Measurements from ENCODE around the gene ZC3H7A.

ZC3H7A gene

GRCh38 chr16:11743308-11744074, 53.6 kb downstream of the ZC3H7A start:
- H3K4me3 ChIP-seq (replicated peaks; ENCODE audit: low read depth, low read length), result peak overlapping the region; percentile 94
- DNase-seq (ENCODE audit: extremely low read depth, low read depth), result no peak
- no peak for TF ChIP-seq CTCF (IDR thresholded peaks at IDR 0.05; ENCODE audit: low read depth, low read length, missing control alignments)

DNA sequence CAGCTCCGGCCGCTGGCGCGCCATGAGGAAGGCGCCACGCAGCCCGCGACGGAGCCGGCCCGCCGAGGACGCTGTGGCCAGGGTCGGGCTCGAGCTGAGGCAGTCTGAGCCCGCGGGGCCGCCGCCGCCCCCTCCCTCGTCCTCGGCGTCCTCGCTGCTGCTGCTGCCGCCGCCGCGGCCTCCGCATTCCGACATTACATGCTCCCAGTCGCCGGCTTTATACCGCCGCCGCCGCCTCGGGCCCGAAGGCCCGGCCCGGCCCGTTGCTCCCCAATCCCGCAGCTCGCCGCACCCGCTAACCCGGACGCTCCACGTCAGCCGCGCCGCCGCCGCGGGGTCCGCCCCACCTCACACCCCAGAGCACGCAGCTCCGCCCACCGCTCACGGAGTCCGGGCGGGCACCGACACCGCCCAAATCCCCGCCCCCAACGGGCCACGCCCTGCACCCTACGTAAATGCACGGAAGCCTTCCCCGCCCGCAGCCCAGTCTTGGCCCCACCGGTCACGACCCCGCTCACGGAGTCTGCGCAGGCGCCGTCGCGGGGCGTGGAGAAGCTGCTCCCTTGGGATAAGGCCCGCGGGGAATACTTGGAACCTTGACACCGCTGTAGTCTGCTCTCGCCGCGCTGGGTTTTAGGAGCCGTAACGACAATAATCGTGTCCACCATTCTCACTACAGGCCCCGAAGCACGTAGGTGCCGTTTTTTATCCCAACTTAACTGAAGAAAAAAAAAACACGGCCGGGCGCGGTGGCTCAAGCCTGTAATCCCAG, 54.3 kb downstream of the ZC3H7A start, which contains the start of gene TXNDC11:
Gene TXNDC11 (minus strand): TSS at position 322 of the 772 bp plus-strand sequence. CDS start 127 bp downstream, at position 195.
- TF ChIP-seq CTCF (IDR thresholded peaks at IDR 0.05; ENCODE audit: low read depth, low read length, missing control alignments), result no peak
- H3K4me3 ChIP-seq (replicated peaks; ENCODE audit: low read depth, low read length), result peak within 1 kb of the TSS; percentile 94
- peak; percentile 85 for DNase-seq (ENCODE audit: extremely low read depth, low read depth)

- no peak for TF ChIP-seq CTCF (IDR thresholded peaks at IDR 0.05; ENCODE audit: low read depth, low read length, missing control alignments)
- no peak for DNase-seq (ENCODE audit: extremely low read depth, low read depth)
- H3K4me3 ChIP-seq (replicated peaks; ENCODE audit: low read depth, low read length), result peak overlapping the region; percentile 94
Observed at GRCh38 chr16:11742093-11742535, 54.9 kb downstream of the ZC3H7A start.

- DNase-seq (ENCODE audit: extremely low read depth, low read depth), result no peak
- H3K4me3 ChIP-seq (replicated peaks; ENCODE audit: low read depth, low read length), result peak overlapping the region; percentile 94
- TF ChIP-seq CTCF (IDR thresholded peaks at IDR 0.05; ENCODE audit: low read depth, low read length, missing control alignments), result no peak
Observed at GRCh38 chr16:11740567-11740966, 56.5 kb downstream of the ZC3H7A start.

- H3K4me3 ChIP-seq (replicated peaks; ENCODE audit: low read depth, low read length), result no peak overlapping the region
- DNase-seq (ENCODE audit: extremely low read depth, low read depth), result no peak
- no peak for TF ChIP-seq CTCF (IDR thresholded peaks at IDR 0.05; ENCODE audit: low read depth, low read length, missing control alignments)
Observed at GRCh38 chr16:11738742-11739544, 58.1 kb downstream of the ZC3H7A start.

DNA sequence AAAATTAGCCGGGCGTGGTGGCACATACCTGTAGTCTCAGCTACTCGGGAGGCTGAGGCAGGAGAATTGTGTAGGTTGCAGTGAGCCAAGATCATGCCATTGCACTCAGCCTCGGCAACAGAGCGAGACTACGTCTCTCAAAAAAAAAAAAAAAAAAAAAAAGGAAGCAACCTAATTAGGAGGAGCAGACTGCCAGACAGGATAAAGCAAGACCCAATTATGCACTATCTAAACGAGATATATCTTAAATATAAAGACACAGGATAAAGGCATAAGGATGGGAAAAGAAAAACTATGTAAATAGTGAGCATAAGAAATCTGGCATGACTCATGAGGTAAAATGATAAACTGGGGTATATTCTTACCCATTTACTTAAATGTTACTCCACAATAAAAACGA, 59.3 kb downstream of the ZC3H7A start:
- no peak for TF ChIP-seq CTCF (IDR thresholded peaks at IDR 0.05; ENCODE audit: low read depth, low read length, missing control alignments)
- no peak overlapping the region for H3K4me3 ChIP-seq (replicated peaks; ENCODE audit: low read depth, low read length)
- no peak for DNase-seq (ENCODE audit: extremely low read depth, low read depth)
